Measurements from ENCODE around the gene CDK16.

CDK16 gene

DNA sequence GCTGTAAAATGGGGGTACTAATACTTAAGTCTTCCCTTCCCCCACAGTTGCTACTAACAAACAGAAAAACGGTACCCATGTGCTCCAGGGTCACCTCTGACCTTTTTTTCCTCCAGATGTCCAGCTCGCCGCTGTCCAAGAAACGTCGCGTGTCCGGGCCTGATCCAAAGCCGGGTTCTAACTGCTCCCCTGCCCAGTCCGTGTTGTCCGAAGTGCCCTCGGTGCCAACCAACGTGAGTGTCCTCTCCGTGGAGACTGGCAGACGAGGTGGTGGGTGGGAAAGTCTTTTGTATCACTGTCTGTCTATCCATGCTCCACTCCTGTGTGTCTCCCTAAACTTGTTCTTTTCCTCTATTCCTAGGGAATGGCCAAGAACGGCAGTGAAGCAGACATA, 19.8 kb upstream of the CDK16 start:
- Histone ChIP-seq H3K27me3 (ENCODE audit: control insufficient read depth, insufficient read depth, low read length) (no peaks in the 10 kb centered on the region), H3K4me1 (ENCODE audit: control insufficient read depth, insufficient read depth, low read length) (peaks cover 41% of the 10 kb centered on the region), H3K9me3 (ENCODE audit: control insufficient read depth, insufficient read depth, low read length) (no peaks in the 10 kb centered on the region), H3K27ac (ENCODE audit: low read depth, low read length) (no peak overlapping the region), H3K4me3 (ENCODE audit: low read depth, low read length) (no peak overlapping the region), H3K36me3 (ENCODE audit: control insufficient read depth, insufficient read depth, low read length) (peaks cover 83% of the 10 kb centered on the region), H3K9ac (ENCODE audit: low read depth, low read length) (peak overlapping the region; percentile 28; the same call in 1 of the 2 replicates)

DNA sequence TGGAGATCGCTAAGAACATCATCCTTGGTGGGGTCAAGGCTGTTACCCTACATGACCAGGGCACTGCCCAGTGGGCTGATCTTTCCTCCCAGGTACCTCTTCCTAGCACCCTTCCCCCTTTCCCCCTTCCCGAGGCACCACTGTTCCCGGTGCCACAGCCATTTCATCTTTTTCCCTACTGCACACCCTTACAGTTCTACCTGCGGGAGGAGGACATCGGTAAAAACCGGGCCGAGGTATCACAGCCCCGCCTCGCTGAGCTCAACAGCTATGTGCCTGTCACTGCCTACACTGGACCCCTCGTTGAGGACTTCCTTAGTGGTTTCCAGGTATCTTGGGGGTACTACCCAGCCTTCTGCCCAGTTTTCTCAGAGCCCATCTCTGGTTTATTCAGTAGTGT, 19.2 kb upstream of the CDK16 start:
- no peaks in the 10 kb centered on the region for H3K27me3 ChIP-seq (ENCODE audit: control insufficient read depth, insufficient read depth, low read length)
- H3K27ac ChIP-seq (ENCODE audit: low read depth, low read length) = no peak overlapping the region
- H3K4me3 ChIP-seq (ENCODE audit: low read depth, low read length) = no peak overlapping the region
- no peak overlapping the region for H3K9ac ChIP-seq (ENCODE audit: low read depth, low read length)
- H3K4me1 ChIP-seq (ENCODE audit: control insufficient read depth, insufficient read depth, low read length) = peaks cover 41% of the 10 kb centered on the region
- H3K9me3 ChIP-seq (ENCODE audit: control insufficient read depth, insufficient read depth, low read length) = no peaks in the 10 kb centered on the region
- peaks cover 89% of the 10 kb centered on the region for H3K36me3 ChIP-seq (ENCODE audit: control insufficient read depth, insufficient read depth, low read length)

DNA sequence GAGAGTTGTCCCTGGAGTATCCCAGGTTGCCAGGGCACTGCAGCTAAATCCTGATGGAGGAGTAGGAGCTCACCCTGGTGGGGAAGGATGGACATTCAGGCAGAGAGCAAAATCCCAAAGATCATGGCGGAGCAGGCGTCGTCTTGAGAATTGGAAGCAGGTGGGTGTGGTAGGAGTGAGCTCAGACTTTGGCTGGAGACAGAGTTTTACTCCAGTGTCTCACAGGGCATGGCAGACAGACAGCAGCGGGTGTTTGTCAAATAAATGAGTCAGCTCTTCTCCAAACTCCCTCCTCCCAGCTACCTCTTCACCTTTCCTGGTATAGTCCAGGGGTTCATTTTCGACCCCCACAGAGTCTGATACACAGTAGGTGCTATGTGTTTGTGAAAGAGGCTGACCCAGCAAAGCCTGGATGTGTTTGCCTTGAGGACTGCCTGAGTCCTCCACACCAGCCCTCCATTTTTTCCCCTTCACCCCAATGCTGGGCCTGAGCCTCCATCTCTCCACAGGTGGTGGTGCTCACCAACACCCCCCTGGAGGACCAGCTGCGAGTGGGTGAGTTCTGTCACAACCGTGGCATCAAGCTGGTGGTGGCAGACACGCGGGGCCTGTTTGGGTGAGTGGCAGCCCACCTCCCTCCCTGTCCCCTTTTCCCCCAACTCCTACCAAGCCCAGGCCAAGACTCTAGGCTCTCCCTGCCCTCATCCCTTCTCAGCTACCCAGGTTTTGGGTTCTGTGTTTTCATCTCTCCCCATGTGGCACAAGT, 17.9 kb upstream of the CDK16 start:
- H3K9me3 ChIP-seq (ENCODE audit: control insufficient read depth, insufficient read depth, low read length) = no peaks in the 10 kb centered on the region
- H3K4me3 ChIP-seq (ENCODE audit: low read depth, low read length) = no peak overlapping the region
- no peak overlapping the region for H3K27ac ChIP-seq (ENCODE audit: low read depth, low read length)
- H3K36me3 ChIP-seq (ENCODE audit: control insufficient read depth, insufficient read depth, low read length) = peaks cover 97% of the 10 kb centered on the region
- H3K4me1 ChIP-seq (ENCODE audit: control insufficient read depth, insufficient read depth, low read length) = peaks cover 31% of the 10 kb centered on the region
- H3K9ac ChIP-seq (ENCODE audit: low read depth, low read length) = no peak overlapping the region
- no peaks in the 10 kb centered on the region for H3K27me3 ChIP-seq (ENCODE audit: control insufficient read depth, insufficient read depth, low read length)

DNA sequence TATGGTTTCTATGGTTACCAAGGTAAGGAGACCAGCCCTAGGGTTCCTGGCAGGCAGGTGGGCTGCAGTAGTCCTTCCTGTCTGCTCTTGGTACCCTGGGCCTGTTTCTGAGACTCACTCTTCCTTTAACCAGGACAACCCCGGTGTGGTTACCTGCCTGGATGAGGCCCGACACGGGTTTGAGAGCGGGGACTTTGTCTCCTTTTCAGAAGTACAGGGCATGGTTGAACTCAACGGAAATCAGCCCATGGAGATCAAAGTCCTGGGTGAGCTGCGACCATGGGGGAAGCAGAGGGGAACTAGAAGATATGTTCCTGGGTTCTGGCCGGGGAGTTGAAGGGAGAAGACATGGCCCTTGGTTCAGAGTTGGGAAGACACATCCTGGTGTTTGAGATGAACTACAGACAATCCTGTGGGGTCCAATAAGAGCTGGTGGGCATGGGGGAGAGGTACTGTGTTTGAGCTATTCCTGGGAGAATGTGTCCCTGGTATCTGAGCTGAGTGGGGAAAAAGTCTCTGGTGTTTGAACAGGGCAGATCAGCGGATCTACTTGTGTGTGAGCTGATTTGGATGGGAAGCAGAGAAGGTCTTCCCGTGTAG, 17.0 kb upstream of the CDK16 start:
- peaks cover 98% of the 10 kb centered on the region for H3K36me3 ChIP-seq (ENCODE audit: control insufficient read depth, insufficient read depth, low read length)
- H3K27me3 ChIP-seq (ENCODE audit: control insufficient read depth, insufficient read depth, low read length) = no peaks in the 10 kb centered on the region
- H3K9me3 ChIP-seq (ENCODE audit: control insufficient read depth, insufficient read depth, low read length) = no peaks in the 10 kb centered on the region
- H3K9ac ChIP-seq (ENCODE audit: low read depth, low read length) = no peak overlapping the region
- no peak overlapping the region for H3K4me3 ChIP-seq (ENCODE audit: low read depth, low read length)
- H3K4me1 ChIP-seq (ENCODE audit: control insufficient read depth, insufficient read depth, low read length) = peaks cover 23% of the 10 kb centered on the region
- no peak overlapping the region for H3K27ac ChIP-seq (ENCODE audit: low read depth, low read length)

DNA sequence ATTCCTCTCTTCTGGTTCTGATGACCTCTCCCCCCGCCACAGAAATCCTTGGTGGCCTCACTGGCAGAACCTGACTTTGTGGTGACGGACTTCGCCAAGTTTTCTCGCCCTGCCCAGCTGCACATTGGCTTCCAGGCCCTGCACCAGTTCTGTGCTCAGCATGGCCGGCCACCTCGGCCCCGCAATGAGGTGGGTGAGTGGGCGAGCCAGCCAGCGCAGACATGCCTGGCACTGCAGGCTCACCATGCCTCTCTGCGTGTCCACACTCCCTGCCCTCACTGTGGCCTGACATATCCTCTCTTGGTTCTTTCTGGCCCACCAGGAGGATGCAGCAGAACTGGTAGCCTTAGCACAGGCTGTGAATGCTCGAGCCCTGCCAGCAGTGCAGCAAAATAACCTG, 16.2 kb upstream of the CDK16 start:
- Histone ChIP-seq H3K27ac (ENCODE audit: low read depth, low read length) (no peak overlapping the region), H3K9me3 (ENCODE audit: control insufficient read depth, insufficient read depth, low read length) (no peaks in the 10 kb centered on the region), H3K36me3 (ENCODE audit: control insufficient read depth, insufficient read depth, low read length) (peaks cover 98% of the 10 kb centered on the region), H3K9ac (ENCODE audit: low read depth, low read length) (no peak overlapping the region), H3K4me3 (ENCODE audit: low read depth, low read length) (no peak overlapping the region), H3K27me3 (ENCODE audit: control insufficient read depth, insufficient read depth, low read length) (no peaks in the 10 kb centered on the region), H3K4me1 (ENCODE audit: control insufficient read depth, insufficient read depth, low read length) (peaks cover 15% of the 10 kb centered on the region)

DNA sequence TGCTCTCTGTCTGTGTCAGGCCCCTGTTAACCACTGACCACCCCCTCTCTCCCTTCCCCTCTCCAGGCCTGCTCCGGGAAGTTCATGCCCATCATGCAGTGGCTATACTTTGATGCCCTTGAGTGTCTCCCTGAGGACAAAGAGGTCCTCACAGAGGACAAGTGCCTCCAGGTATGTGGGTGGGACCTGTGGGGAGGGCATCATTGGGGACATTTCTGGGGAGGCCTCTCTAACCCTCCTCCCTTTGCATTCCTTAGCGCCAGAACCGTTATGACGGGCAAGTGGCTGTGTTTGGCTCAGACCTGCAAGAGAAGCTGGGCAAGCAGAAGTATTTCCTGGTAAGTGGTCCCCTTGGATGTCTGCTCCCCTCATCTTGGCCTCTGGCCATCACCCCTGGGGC, 15.6 kb upstream of the CDK16 start:
- peaks cover 98% of the 10 kb centered on the region for H3K36me3 ChIP-seq (ENCODE audit: control insufficient read depth, insufficient read depth, low read length)
- no peak overlapping the region for H3K4me3 ChIP-seq (ENCODE audit: low read depth, low read length)
- H3K9me3 ChIP-seq (ENCODE audit: control insufficient read depth, insufficient read depth, low read length) = no peaks in the 10 kb centered on the region
- H3K4me1 ChIP-seq (ENCODE audit: control insufficient read depth, insufficient read depth, low read length) = peaks cover 9% of the 10 kb centered on the region
- H3K27me3 ChIP-seq (ENCODE audit: control insufficient read depth, insufficient read depth, low read length) = no peaks in the 10 kb centered on the region
- no peak overlapping the region for H3K27ac ChIP-seq (ENCODE audit: low read depth, low read length)
- no peak overlapping the region for H3K9ac ChIP-seq (ENCODE audit: low read depth, low read length)

DNA sequence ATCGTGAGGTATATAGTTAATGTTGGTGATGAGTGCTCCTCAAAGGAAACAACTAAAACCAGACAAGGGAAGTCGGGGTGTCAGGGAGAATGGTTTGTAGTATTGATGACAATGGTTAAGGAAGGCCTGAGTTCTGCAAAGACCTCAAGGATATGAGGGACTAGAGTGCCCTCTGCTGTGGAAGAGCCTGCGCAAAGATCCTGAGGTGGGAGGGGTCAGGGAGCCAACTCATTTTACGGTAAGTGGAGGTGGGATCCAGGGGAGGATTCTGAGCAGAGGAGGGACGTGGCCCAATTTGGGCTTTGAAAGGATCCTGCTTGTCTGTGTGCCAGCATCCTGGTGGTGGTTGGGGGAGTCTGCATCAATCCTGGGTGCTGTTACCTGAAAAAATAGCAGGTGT, 13.5 kb upstream of the CDK16 start:
- Histone ChIP-seq H3K27me3 (ENCODE audit: control insufficient read depth, insufficient read depth, low read length) (no peaks in the 10 kb centered on the region), H3K4me1 (ENCODE audit: control insufficient read depth, insufficient read depth, low read length) (no peaks in the 10 kb centered on the region), H3K36me3 (ENCODE audit: control insufficient read depth, insufficient read depth, low read length) (peaks cover 100% of the 10 kb centered on the region), H3K9ac (ENCODE audit: low read depth, low read length) (no peak overlapping the region), H3K27ac (ENCODE audit: low read depth, low read length) (no peak overlapping the region), H3K4me3 (ENCODE audit: low read depth, low read length) (no peak overlapping the region), H3K9me3 (ENCODE audit: control insufficient read depth, insufficient read depth, low read length) (no peaks in the 10 kb centered on the region)

DNA sequence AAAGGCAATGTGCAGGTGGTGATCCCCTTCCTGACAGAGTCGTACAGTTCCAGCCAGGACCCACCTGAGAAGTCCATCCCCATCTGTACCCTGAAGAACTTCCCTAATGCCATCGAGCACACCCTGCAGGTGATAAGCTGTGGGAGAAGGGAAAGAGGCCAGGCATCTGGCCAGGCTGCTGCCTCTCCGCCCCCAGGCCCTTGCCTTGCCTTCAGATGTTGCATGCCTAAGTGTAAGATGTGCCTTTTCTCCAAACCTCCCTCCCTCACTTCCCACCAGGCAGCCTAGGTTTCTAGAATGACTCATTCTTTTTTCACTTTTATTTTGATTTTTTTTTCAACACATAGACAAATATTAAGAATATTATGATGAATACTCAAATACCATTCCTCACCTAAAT, 12.2 kb upstream of the CDK16 start:
- no peak overlapping the region for H3K27ac ChIP-seq (ENCODE audit: low read depth, low read length)
- no peak overlapping the region for H3K9ac ChIP-seq (ENCODE audit: low read depth, low read length)
- H3K4me3 ChIP-seq (ENCODE audit: low read depth, low read length) = no peak overlapping the region
- no peaks in the 10 kb centered on the region for H3K9me3 ChIP-seq (ENCODE audit: control insufficient read depth, insufficient read depth, low read length)
- H3K4me1 ChIP-seq (ENCODE audit: control insufficient read depth, insufficient read depth, low read length) = no peaks in the 10 kb centered on the region
- H3K27me3 ChIP-seq (ENCODE audit: control insufficient read depth, insufficient read depth, low read length) = no peaks in the 10 kb centered on the region
- H3K36me3 ChIP-seq (ENCODE audit: control insufficient read depth, insufficient read depth, low read length) = peaks cover 100% of the 10 kb centered on the region

DNA sequence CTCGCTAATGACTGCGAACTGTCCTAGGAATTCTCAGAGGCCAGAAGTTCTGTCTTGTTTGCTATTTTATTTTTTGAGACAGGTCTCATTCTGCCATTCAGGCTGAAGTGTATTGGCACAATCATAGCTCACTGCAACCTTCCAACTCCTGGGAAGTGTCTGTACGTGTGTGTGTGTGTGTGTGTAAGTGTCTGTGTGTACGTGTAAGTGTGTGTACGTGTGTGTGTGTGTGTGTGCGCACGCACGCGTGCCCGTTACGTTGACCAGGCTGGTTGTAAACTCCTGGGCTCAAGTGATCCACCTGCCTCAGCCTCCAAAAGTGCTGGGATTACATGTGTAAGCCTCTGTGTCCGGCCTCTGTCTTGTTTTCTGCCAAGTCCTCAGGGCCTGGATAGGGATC, 10.4 kb upstream of the CDK16 start:
- Histone ChIP-seq H3K9ac (ENCODE audit: low read depth, low read length) (no peak overlapping the region), H3K36me3 (ENCODE audit: control insufficient read depth, insufficient read depth, low read length) (peaks cover 100% of the 10 kb centered on the region), H3K9me3 (ENCODE audit: control insufficient read depth, insufficient read depth, low read length) (no peaks in the 10 kb centered on the region), H3K4me1 (ENCODE audit: control insufficient read depth, insufficient read depth, low read length) (no peaks in the 10 kb centered on the region), H3K27me3 (ENCODE audit: control insufficient read depth, insufficient read depth, low read length) (no peaks in the 10 kb centered on the region), H3K4me3 (ENCODE audit: low read depth, low read length) (no peak overlapping the region), H3K27ac (ENCODE audit: low read depth, low read length) (no peak overlapping the region)

DNA sequence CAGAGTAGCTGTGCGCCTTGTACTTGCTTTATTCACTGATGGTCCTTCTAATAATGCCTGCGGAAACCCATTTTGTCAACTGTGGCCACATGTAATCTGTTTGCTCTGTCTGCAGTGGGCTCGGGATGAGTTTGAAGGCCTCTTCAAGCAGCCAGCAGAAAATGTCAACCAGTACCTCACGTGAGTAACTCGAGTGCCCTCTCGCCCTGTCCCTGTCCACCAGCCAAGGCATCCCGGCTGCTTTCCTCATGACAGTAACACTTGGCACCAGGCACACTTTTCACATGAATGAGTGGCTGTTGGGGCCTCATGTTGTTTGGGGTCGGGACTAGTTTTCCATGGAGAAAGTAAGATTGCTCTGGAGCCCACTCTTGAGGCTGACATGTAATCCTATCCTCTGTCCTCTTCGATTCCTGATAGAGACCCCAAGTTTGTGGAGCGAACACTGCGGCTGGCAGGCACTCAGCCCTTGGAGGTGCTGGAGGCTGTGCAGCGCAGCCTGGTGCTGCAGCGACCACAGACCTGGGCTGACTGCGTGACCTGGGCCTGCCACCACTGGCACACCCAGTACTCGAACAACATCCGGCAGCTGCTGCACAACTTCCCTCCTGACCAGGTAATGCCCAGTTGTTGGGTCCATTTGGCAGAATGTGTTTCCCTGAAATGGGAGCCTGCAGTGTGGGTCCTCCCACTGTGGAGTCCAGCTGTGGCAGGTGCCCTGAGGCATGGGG, 8.8 kb upstream of the CDK16 start:
- Histone ChIP-seq H3K4me1 (ENCODE audit: control insufficient read depth, insufficient read depth, low read length) (no peaks in the 10 kb centered on the region), H3K27me3 (ENCODE audit: control insufficient read depth, insufficient read depth, low read length) (no peaks in the 10 kb centered on the region), H3K4me3 (ENCODE audit: low read depth, low read length) (no peak overlapping the region), H3K36me3 (ENCODE audit: control insufficient read depth, insufficient read depth, low read length) (peaks cover 98% of the 10 kb centered on the region), H3K9ac (ENCODE audit: low read depth, low read length) (no peak overlapping the region), H3K27ac (ENCODE audit: low read depth, low read length) (no peak overlapping the region), H3K9me3 (ENCODE audit: control insufficient read depth, insufficient read depth, low read length) (no peaks in the 10 kb centered on the region)
